Kidney (tissue), 14 donors: ENCODE data around the gene SNX14. TPM values are rescaled to one million over a fixed set of nuclear protein-coding genes. Genes with fewer than 3 reads are reported as not detected.

Experiments used
- DNase-seq, 5 donors: peaks; one replicate each; pipeline ENCODE4 v3.0.0-alpha.2; 2013 to 2020
- FAIRE-seq: peaks from 2 replicates; lab custom pipeline; 2012; peaks lifted over from hg19 to GRCh38; lab: Jason Lieb, UNC
- H3K27ac ChIP-seq, 2 donors: one replicate each; pipeline ENCODE4 v1.7.0; 2013; ENCODE audit warnings: low read depth in 2 of 2, low read length in 2 of 2, inconsistent platforms in 1 of 2
- H3K27me3 ChIP-seq: one replicate; pipeline ENCODE4 v1.7.1; 2013; ENCODE audit warnings: low read length, inconsistent platforms; ENCODE audit not compliant: control insufficient read depth, insufficient read depth
- H3K36me3 ChIP-seq, 3 donors: one replicate each; pipeline versions ENCODE4 v1.7.0 to v1.7.1; 2013; ENCODE audit warnings: low read length in 3 of 3, control low read depth in 1 of 3, inconsistent platforms in 1 of 3; ENCODE audit not compliant: insufficient read depth in 3 of 3, control insufficient read depth in 2 of 3
- H3K4me1 ChIP-seq, 3 donors: one replicate each; pipeline versions ENCODE4 v1.7.0 to v1.7.1; 2013; ENCODE audit warnings: low read length in 3 of 3, inconsistent platforms in 1 of 3, low read depth in 1 of 3; ENCODE audit not compliant: control insufficient read depth in 2 of 3, insufficient read depth in 2 of 3
- H3K4me3 ChIP-seq, 3 donors: one replicate each; pipeline versions ENCODE4 v1.7.0 to v1.8.1; 2013; ENCODE audit warnings: low read length in 3 of 3, control low read depth in 1 of 3, inconsistent platforms in 1 of 3
- H3K9ac ChIP-seq, 3 donors: one replicate each; pipeline versions ENCODE4 v1.7.0 to v1.7.1; 2013; ENCODE audit warnings: low read length in 3 of 3, control low read depth in 1 of 3, inconsistent platforms in 1 of 3
- H3K9me3 ChIP-seq, 3 donors: one replicate each; pipeline versions ENCODE4 v1.7.0 to v1.7.1; 2013; ENCODE audit warnings: low read length in 3 of 3, control low read depth in 1 of 3, inconsistent platforms in 1 of 3; ENCODE audit not compliant: control insufficient read depth in 2 of 3, insufficient read depth in 1 of 3
- intact Hi-C: fragments of 100-400 bp; cut with DNase I; formaldehyde crosslinking; loops from one replicate; pipeline ENCODE4 v1.11.1; 2022
- polyA plus RNA-seq: library from polyadenylated mRNA; stranded (reverse); fragments of 350-450 nt; fragmentation: Illumina TruSeq; extraction: RNeasy Lipid Tissue Mini Kit (QIAGEN cat#74804); gene quantifications from one replicate; pipeline ENCODE4 v1.2.3, GENCODE V29; 2014; ENCODE audit warnings: low read depth, low replicate concordance; ENCODE audit not compliant: insufficient read depth
- total RNA-seq: library from RNA; stranded (reverse); fragmentation: NEBNext Ultra II Directional; extraction: Animal tissue kit (Norgen Biotek cat#: 25700); gene quantifications from one replicate; pipeline ENCODE4 v1.2.1, GENCODE V29; 2021
- TF ChIP-seq, protein P1 (sequence below): IDR thresholded peaks from 3 replicates; pipeline ENCODE4 v1.5.1; 2012; ENCODE audit warnings: mild to moderate bottlenecking, moderate library complexity, borderline replicate concordance; ENCODE audit not compliant: insufficient read depth; ENCODE audit errors: extremely low read depth
- donor health status: control.
- donor health status: control.
- donor health status: control.
- donor health status: control.
- donor health status: control.
- donor health status: DM: yes; HTN: yes; CAD: no.
- donor health status: Normal renal cell carcinoma (clear cell type).

SNX14 gene
- total and polyA plus RNA-seq, 2 donors from 2014 or later, result 100 to 125 TPM

- Histone ChIP-seq H3K27ac (no peak overlapping the region), H3K4me1 (peaks cover 0 to 2% (median 0%) of the 10 kb centered on the region in 3 donors), H3K36me3 (no peaks in the 10 kb centered on the region), H3K27me3 (no peaks in the 10 kb centered on the region), H3K4me3 (no peak overlapping the region), H3K9ac (no peak overlapping the region), H3K9me3 (no peaks in the 10 kb centered on the region)
- no peak for FAIRE-seq
- DNase-seq, result no peak
- TF ChIP-seq, protein P1, sequence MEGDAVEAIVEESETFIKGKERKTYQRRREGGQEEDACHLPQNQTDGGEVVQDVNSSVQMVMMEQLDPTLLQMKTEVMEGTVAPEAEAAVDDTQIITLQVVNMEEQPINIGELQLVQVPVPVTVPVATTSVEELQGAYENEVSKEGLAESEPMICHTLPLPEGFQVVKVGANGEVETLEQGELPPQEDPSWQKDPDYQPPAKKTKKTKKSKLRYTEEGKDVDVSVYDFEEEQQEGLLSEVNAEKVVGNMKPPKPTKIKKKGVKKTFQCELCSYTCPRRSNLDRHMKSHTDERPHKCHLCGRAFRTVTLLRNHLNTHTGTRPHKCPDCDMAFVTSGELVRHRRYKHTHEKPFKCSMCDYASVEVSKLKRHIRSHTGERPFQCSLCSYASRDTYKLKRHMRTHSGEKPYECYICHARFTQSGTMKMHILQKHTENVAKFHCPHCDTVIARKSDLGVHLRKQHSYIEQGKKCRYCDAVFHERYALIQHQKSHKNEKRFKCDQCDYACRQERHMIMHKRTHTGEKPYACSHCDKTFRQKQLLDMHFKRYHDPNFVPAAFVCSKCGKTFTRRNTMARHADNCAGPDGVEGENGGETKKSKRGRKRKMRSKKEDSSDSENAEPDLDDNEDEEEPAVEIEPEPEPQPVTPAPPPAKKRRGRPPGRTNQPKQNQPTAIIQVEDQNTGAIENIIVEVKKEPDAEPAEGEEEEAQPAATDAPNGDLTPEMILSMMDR, result no peak
- intact Hi-C loops, result no loop called here
Measured at GRCh38 chr6:85468326-85468725, 125.3 kb downstream of the SNX14 start.

DNA sequence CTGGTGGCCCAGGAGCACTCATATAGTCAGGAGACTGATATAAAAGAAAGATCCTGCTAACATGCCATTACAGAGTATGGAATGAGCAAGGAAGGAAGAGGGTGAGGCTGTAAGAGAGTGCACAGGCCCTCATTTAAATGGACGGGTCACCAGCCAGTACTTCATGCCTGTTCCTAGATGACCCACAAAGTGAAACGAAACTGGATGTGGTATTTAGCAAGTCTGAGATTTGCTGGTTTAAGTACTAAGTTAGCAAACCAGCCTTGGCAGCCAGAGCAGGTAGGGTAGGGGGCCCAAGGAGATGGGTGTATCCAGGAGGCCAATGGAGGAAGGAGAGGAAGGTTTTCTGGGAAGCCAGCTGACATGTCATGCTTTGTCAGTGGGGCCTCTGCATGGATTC, 127.9 kb downstream of the SNX14 start:
- no peaks in the 10 kb centered on the region for H3K36me3 ChIP-seq
- no peaks in the 10 kb centered on the region for H3K27me3 ChIP-seq
- no peak for DNase-seq
- no peak overlapping the region for H3K4me3 ChIP-seq
- H3K9me3 ChIP-seq, result no peaks in the 10 kb centered on the region
- H3K27ac ChIP-seq, result no peak overlapping the region
- intact Hi-C loops, result no loop called here
- no peak overlapping the region for H3K9ac ChIP-seq
- H3K4me1 ChIP-seq, result peaks cover 0 to 7% (median 3%) of the 10 kb centered on the region in 3 donors
- FAIRE-seq, result no peak
- TF ChIP-seq, protein P1, result no peak

DNA sequence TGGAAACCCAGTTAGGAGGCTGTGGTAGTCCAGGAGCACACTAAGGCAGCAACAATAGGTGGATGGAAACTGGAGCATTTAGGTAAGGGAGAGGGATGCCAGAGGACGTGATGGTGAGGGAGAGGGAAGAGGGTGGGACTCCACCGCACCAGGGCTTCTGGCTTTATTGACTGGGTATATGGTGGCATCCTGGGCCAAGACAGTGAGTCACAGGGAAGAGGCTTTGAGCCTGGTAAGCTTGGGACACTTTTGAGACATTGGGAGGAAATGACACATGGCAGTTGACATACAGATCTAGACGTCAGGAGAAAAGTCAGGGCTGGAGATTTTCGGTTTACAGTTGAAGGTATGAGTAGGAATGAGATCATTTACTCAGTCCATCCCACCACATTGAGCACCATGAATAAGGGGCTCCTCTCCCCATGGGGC, 128.9 kb downstream of the SNX14 start:
- H3K27me3 ChIP-seq, result no peaks in the 10 kb centered on the region
- no peak overlapping the region for H3K9ac ChIP-seq
- H3K36me3 ChIP-seq, result no peaks in the 10 kb centered on the region
- intact Hi-C loops, result no loop called here
- H3K4me3 ChIP-seq, result no peak overlapping the region
- H3K27ac ChIP-seq, result no peak overlapping the region
- DNase-seq (no peak), FAIRE-seq (no peak)
- H3K9me3 ChIP-seq, result no peaks in the 10 kb centered on the region
- peaks cover 0 to 7% (median 3%) of the 10 kb centered on the region in 3 donors for H3K4me1 ChIP-seq
- TF ChIP-seq, protein P1, result no peak

DNA sequence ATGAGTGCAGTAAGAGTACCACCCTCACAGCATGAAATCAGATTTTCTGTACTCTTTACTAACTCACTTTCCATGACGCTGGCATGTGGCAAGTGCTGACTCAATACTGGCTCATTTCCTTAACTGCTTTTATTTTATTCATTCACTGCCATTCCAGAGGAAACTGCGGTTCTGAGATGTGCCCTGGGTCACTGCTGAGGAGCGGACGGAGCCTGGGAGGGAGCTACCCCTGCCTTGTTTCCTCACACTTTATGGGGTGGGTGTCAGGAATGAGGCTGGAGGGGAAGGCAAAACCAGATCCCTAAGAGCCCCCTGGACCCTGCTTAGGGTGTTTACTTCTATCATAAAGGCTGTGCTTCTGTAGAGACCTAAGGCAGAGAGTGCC, 129.4 kb downstream of the SNX14 start:
- FAIRE-seq, result no peak
- no peak overlapping the region for H3K4me3 ChIP-seq
- DNase-seq, result peak in 1 of 5 donors; percentile 34
- intact Hi-C loops, result no loop called here
- H3K27me3 ChIP-seq, result no peaks in the 10 kb centered on the region
- H3K36me3 ChIP-seq, result no peaks in the 10 kb centered on the region
- H3K9me3 ChIP-seq, result no peaks in the 10 kb centered on the region
- H3K4me1 ChIP-seq, result peaks cover 0 to 7% (median 3%) of the 10 kb centered on the region in 3 donors
- no peak overlapping the region for H3K9ac ChIP-seq
- TF ChIP-seq, protein P1, result no peak
- no peak overlapping the region for H3K27ac ChIP-seq
